GM04504 (cell line): ENCODE results near the gene PIPOX.

Experiments
- DNase-seq: peaks from one replicate; pipeline ENCODE4 v3.0.0-alpha.2; 2012; ENCODE audit warnings: low read depth

The PIPOX gene

GRCh38 chr17:29048440-29049368 is 5.8 kb downstream of the PIPOX start:
- no peak for DNase-seq

DNA sequence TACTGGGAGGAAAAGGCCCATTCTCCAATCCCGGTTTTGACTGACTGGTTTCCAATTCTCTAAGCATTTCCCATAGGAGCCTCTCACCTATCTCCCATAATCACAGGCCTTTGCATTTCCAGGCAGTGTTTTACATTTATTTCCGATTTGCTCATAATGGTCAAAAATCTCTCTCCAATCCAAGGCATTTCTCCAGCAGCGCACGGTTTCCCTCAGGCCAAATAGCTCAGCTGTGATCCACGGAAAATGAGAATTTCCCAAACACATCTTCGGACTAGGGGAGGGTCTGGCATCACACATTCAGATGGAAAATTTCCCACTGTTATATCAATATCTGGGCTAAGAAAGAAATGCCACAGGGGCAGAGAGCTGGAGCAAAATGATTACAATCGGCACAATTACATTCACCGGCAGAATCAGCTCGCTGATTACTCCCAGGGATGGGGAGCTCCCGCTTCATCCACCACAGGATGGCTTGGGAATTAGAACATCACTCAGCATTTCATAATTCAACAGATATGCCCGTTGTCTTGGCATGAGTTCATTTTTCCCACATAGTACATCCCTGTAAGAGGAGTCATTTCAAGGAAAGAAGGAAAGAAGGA is 6.7 kb downstream of the PIPOX start:
- no peak for DNase-seq

DNA sequence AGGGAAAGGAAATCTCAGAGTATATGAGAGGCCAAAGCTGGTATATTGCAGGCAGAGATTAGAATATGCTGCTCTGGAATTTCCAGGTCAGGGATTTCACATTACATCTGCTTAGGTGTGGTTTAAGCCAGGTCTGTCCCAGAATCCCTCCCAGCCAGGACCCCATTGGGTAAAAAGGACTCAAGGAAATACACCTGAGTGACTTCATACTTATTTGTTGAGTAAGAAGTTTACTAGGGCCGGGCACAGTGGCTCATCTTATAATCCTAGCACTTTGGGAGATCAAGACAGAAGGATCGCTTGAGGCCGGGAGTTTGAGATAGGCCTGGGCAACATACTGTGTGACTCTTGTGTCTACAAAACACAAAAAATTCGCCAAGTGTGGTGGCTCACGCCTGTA is 7.2 kb downstream of the PIPOX start:
- no peak for DNase-seq

DNA sequence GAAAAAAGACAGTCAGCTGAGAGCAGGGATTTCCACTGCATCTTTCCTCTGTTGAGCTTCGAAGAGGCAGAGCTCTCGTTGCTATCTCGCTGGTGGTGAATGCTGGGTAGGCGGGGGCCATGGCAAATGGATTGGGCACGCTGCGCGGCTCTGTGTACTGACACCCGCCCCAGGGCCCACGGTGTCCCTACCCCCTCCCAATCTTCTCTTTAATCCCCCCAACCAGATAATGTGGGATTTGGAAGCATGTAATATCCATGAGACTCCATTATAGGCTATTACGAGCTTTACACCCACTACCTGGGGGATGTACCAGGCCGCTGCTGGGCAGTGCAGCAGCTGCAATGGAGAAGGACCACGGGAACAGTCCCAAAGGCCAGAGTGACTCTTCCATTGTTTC is 8.3 kb downstream of the PIPOX start:
- no peak for DNase-seq

GRCh38 chr17:29051731-29052130 is 8.8 kb downstream of the PIPOX start:
- no peak for DNase-seq

DNA sequence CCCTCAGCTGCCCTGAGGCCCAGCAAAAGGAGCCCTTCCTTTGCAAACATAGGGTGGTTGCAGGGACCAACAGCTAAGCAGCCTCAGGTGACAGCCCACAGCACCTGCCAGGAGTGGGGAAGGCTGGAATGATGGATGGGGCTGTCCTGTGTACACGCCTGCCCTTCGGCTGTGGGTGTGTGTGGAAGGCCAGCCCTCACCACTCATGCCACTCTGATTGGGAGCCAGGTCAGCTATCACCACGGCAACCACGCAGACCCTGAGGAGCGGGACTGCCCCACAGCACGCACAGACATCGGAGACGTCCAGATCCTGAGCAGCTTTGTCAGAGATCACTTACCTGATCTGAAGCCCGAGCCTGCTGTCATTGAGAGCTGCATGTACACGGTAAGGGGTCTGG is 11.9 kb downstream of the PIPOX start:
- no peak for DNase-seq

DNA sequence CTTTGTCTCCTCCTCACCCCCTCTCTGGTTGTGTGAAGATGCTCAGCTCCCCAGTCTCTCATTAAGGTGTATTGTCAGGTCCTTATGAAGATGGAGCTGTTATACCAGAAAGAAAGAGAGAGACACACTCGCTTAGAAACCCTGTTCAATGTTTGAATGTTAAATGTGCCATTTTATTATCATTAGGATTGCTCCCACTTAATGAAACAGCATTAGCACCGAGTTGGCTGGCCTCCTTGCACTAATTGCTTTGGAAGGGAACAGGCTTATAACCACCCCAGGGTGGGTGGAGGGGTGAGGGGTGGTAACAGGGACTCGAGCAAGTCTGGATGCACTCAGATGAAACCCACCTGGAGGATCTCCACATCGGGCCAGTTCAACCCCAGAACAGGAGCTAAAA is 14.4 kb downstream of the PIPOX start:
- DNase-seq = no peak

GRCh38 chr17:29058391-29058790 is 15.4 kb downstream of the PIPOX start:
- no peak for DNase-seq

DNA sequence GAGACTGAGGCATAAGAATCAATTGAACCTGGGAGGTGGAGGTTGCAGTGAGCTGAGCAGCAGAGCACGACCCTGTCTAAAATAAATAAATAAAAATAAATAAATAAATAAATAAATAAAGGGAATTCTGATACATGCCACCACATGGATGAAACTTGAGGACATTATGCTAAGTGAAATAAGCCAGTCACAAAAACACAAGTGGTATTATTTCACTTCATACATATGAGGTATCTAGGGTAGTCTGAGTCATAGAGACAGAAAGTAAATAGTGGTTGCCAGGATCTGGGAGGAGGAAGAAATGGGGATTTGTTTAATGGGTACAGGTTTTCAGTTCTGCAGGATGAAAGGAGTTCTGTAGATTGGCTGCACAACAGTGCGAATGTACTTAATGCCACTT is 16.3 kb downstream of the PIPOX start:
- DNase-seq = peak; percentile 6

GRCh38 chr17:29060475-29060874 is 17.5 kb downstream of the PIPOX start:
- DNase-seq = no peak

DNA sequence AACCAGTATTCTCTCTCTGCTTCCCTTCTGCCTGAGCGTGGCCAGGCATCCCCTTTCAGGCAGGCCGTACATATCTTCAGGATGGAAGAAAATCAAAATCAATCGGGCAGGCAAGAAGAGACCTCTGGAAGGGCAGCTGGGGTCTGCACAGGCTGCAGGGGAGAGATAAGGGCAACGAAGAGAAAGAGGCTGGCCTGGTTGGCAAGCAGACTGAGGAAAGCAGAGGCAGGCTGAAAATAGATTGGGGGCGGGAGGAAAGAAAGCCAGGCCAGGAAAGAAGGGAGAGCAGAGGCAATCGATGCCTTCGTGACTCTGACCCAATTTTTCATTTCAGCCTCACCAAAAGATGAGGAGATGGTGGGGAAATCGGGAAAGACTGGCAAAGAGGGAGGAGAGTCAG is 18.1 kb downstream of the PIPOX start:
- no peak for DNase-seq

DNA sequence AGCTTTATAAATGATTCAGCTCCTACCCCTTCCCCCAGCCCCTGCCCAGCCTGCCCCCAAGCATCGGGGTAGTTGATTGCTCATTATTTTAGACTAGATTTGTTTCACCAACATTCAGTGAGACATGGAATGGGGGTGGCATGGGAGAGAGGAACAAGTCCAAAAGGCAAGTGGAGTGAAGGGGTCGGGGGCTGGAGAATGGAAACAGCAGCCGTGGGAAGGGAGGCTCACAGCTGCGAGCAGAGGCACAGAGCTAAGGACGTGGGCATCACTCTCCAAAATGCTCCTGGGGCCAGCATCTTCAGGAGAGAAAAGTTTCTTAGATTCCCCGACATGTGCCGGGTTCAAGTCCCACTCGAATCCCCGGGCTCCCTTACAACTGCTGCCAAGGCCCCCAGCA is 19.3 kb downstream of the PIPOX start:
- no peak for DNase-seq

- no peak for DNase-seq
Observed at GRCh38 chr17:29063992-29064391, 21.1 kb downstream of the PIPOX start.

- no peak for DNase-seq
Observed at GRCh38 chr17:29066047-29066446, 23.1 kb downstream of the PIPOX start.

DNA sequence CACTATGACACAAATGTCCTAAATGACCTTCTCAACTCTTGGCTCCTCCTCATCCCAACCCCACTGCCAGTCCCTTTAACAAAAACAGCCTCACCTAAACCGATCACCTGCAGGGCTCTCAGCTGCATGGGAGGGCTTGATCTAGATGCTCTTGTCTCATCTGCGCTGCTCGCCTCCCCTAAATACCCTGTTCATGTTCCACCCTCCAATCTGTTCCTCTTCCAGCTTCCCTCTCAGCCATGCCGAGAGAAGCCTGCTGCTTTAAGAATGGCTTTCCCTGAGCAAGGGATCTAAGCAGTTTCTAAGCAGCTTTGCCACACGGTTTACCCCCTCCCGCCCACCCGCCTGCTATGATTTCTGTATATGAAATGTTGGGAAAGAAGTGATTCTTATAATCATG is 23.7 kb downstream of the PIPOX start:
- no peak for DNase-seq

GRCh38 chr17:29068818-29069217 is 25.9 kb downstream of the PIPOX start:
- no peak for DNase-seq

GRCh38 chr17:29069526-29070041 is 26.6 kb downstream of the PIPOX start:
- peak; percentile 2 for DNase-seq

- no peak for DNase-seq
Observed at GRCh38 chr17:29070308-29070707, 27.4 kb downstream of the PIPOX start.

GRCh38 chr17:29070781-29071180 is 27.8 kb downstream of the PIPOX start:
- no peak for DNase-seq

GRCh38 chr17:29071303-29071702 is 28.4 kb downstream of the PIPOX start:
- DNase-seq = no peak

DNA sequence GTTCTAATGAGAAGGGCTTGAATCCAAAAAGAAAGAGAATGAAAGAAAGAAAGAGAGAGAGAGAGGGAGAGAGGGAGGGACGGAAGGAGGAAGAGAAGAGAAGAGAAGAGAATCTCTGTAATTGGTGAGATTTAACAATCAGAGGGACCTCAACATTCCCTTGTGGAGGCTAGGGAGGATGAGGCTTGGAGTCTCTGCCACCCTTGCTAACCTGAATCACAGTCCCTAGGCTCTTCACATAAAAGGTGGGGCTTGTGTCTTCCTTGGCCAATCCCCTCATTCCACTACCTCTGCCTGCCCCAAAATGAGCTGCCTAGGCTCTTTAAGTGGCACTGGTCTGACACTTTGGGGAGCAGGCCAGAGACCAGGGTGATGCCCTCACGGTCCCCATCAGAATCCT is 30.1 kb downstream of the PIPOX start:
- DNase-seq = no peak

- no peak for DNase-seq
Observed at GRCh38 chr17:29073520-29073919, 30.6 kb downstream of the PIPOX start.

GRCh38 chr17:29074488-29074887 is 31.5 kb downstream of the PIPOX start:
- no peak for DNase-seq
